Neuronal stem cell (in vitro differentiated cells): Measurements from ENCODE around the gene NOS2.

Experiments
- DNase-seq: peaks from one replicate; pipeline ENCODE4 v3.0.0-alpha.2; 2013; ENCODE audit warnings: low spot score
- H2AFZ ChIP-seq: one replicate; pipeline ENCODE4 v1.6.1; 2013; ENCODE audit warnings: mild to moderate bottlenecking, low read length, inconsistent platforms
- H2AK5ac ChIP-seq: 2 replicates; pipeline ENCODE4 v1.6.1; 2013; ENCODE audit warnings: low read depth, mild to moderate bottlenecking, inconsistent platforms, low read length, moderate library complexity, mixed read lengths
- H2BK120ac ChIP-seq: 2 replicates; pipeline ENCODE4 v1.6.1; 2013; ENCODE audit warnings: low read depth, mild to moderate bottlenecking, inconsistent platforms, low read length, moderate library complexity, mixed read lengths
- H2BK12ac ChIP-seq: one replicate; pipeline ENCODE4 v1.6.1; 2013; ENCODE audit warnings: low read length, inconsistent platforms
- H2BK15ac ChIP-seq: 2 replicates; pipeline ENCODE4 v1.6.1; 2013; ENCODE audit warnings: mild to moderate bottlenecking, low read length, inconsistent platforms, mixed read lengths
- H2BK5ac ChIP-seq: one replicate; pipeline ENCODE4 v1.6.1; 2013; ENCODE audit warnings: inconsistent platforms, mild to moderate bottlenecking, low read length, moderate library complexity
- H3K14ac ChIP-seq: one replicate; pipeline ENCODE4 v1.6.1; 2013; ENCODE audit warnings: low read length, inconsistent platforms
- H3K18ac ChIP-seq: 2 replicates; pipeline ENCODE4 v1.6.1; 2013; ENCODE audit warnings: low read length, inconsistent platforms
- H3K23ac ChIP-seq: 2 replicates; pipeline ENCODE4 v1.6.1; 2013; ENCODE audit warnings: low read depth, mild to moderate bottlenecking, mixed read lengths, low read length, inconsistent platforms; ENCODE audit not compliant: poor library complexity
- H3K27ac ChIP-seq: replicated peaks from 3 replicates; pipeline ENCODE4 v1.5.1; 2013; ENCODE audit warnings: low read length, inconsistent platforms
- H3K27me3 ChIP-seq, 3 experiments: 2 replicates each; pipeline ENCODE4 v1.6.1; 2013; ENCODE audit warnings: low read length in 3 of 3, mild to moderate bottlenecking in 2 of 3, inconsistent platforms in 1 of 3, low read depth in 1 of 3, mixed read lengths in 1 of 3, moderate library complexity in 1 of 3; ENCODE audit not compliant: control insufficient read depth in 3 of 3, insufficient read depth in 3 of 3
- H3K36me3 ChIP-seq, 2 donors: replicated peaks in 1 of 2; 2 replicates each; pipeline ENCODE4 v1.6.1; 2013; ENCODE audit warnings: low read length in 2 of 2; ENCODE audit not compliant: control insufficient read depth in 2 of 2, insufficient read depth in 2 of 2
- H3K4ac ChIP-seq: 2 replicates; pipeline ENCODE4 v1.6.1; 2013; ENCODE audit warnings: inconsistent platforms, mild to moderate bottlenecking, low read length, moderate library complexity
- H3K4me1 ChIP-seq, 2 donors: 1 replicate in 1 of 2; 2 replicates in 1 of 2; pipeline ENCODE4 v1.6.1; 2013; ENCODE audit warnings: low read length in 2 of 2, low read depth in 1 of 2; ENCODE audit not compliant: control insufficient read depth in 2 of 2, insufficient read depth in 1 of 2
- H3K4me2 ChIP-seq: one replicate; pipeline ENCODE4 v1.6.1; 2013; ENCODE audit warnings: mild to moderate bottlenecking, low read length, inconsistent platforms; ENCODE audit not compliant: insufficient read depth, poor library complexity, severe bottlenecking
- H3K4me3 ChIP-seq, 2 donors: 2 replicates each; pipeline ENCODE4 v1.5.1; 2013; ENCODE audit warnings: low read length in 2 of 2, mild to moderate bottlenecking in 2 of 2, inconsistent platforms in 1 of 2, moderate library complexity in 1 of 2
- H3K79me1 ChIP-seq: one replicate; pipeline ENCODE4 v1.6.1; 2013; ENCODE audit warnings: low read depth, mild to moderate bottlenecking, inconsistent platforms, low read length, moderate library complexity
- H3K9ac ChIP-seq: one replicate; pipeline ENCODE4 v1.6.1; 2013; ENCODE audit warnings: mild to moderate bottlenecking, low read depth, low read length, inconsistent platforms; ENCODE audit not compliant: poor library complexity
- H3K9me3 ChIP-seq, 2 donors: replicated peaks in 1 of 2; 2 replicates each; pipeline versions ENCODE3 to v1.6.1; 2013; ENCODE audit warnings: low read length in 2 of 2, mild to moderate bottlenecking in 2 of 2, inconsistent platforms in 1 of 2, low read depth in 1 of 2, mixed read lengths in 1 of 2, moderate library complexity in 1 of 2; ENCODE audit not compliant: control insufficient read depth in 2 of 2, insufficient read depth in 1 of 2
- H4K8ac ChIP-seq: one replicate; pipeline ENCODE4 v1.6.1; 2013; ENCODE audit warnings: low read depth, mild to moderate bottlenecking, inconsistent platforms, low read length, moderate library complexity
- H4K91ac ChIP-seq: one replicate; pipeline ENCODE4 v1.6.1; 2013; ENCODE audit warnings: low read length, low read depth, mild to moderate bottlenecking, inconsistent platforms; ENCODE audit not compliant: poor library complexity
- WGBS, 2 donors: extraction: QIAGEN DNeasy Blood & Tissue Kit; methylation state at CpG; one replicate each; pipeline ENCODE4 v1.1.7; 2013; ENCODE audit warnings: missing lambda C conversion rate in 2 of 2, mixed read lengths in 1 of 2; ENCODE audit not compliant: insufficient read length in 2 of 2, insufficient replicate concordance in 1 of 2; ENCODE audit errors: extremely low coverage in 2 of 2; 5-methylcytosine and 5-hydroxymethylcytosine counted together

Gene NOS2

DNA sequence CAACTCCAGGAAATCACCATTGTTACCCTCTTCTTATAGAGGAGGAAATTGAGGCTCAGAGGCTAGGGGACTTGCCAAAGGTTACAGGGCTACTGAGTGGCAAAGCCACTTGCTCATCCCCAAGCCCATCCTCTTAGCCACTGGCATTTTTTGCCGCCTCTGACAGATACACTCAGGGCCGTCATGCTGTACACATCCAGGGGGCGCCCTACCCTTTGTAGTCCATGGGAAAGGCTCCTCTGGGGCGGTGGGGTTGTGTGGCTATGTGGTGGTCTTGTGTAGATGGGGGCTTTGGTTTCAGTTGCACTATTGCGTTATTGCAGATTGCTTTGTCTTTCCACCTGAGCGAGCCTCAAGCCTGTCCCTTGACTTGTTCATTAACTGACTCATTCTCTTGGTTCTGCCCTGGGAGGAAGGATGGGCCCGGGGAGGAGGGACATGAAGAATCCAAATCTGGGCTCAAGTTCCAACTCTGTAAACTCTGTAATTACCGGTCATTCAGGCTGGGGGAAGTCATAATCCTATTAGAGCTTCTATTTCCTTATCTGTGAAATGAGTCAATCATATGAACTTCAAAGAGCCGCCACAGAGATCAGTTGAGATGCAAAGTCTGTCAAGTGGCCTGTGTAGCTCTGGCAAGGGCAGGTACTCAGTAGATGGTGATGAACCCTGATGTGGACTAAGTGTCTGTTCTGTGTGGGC is 2.8 kb downstream of the NOS2 start:
- H3K4me2 ChIP-seq = no peak overlapping the region
- no peak overlapping the region for H2BK120ac ChIP-seq
- DNase-seq = no peak
- H3K4me3 ChIP-seq = no peak overlapping the region
- H3K27ac ChIP-seq = no peak overlapping the region
- no peak overlapping the region for H2BK5ac ChIP-seq
- H4K8ac ChIP-seq = no peak overlapping the region
- no peak overlapping the region for H3K23ac ChIP-seq
- H3K36me3 ChIP-seq = no peaks in the 10 kb centered on the region
- H3K9me3 ChIP-seq = no peaks in the 10 kb centered on the region
- no peak overlapping the region for H3K4ac ChIP-seq
- peak overlapping the region; percentile 11 for H3K18ac ChIP-seq
- H2AK5ac ChIP-seq = no peak overlapping the region
- H3K14ac ChIP-seq = no peak overlapping the region
- peaks cover 0 to 4% of the 10 kb centered on the region in 2 donors for H3K4me1 ChIP-seq
- H2AFZ ChIP-seq = no peak overlapping the region
- peaks cover 0 to 75% (median 5%) of the 10 kb centered on the region in 3 experiments for H3K27me3 ChIP-seq
- WGBS, 2 donors = no CpG with 5 or more reads among the region's 9 CpGs
- H3K79me1 ChIP-seq = no peaks in the 10 kb centered on the region
- no peak overlapping the region for H3K9ac ChIP-seq
- H2BK12ac ChIP-seq = no peak overlapping the region
- H2BK15ac ChIP-seq = no peak overlapping the region
- no peak overlapping the region for H4K91ac ChIP-seq

DNA sequence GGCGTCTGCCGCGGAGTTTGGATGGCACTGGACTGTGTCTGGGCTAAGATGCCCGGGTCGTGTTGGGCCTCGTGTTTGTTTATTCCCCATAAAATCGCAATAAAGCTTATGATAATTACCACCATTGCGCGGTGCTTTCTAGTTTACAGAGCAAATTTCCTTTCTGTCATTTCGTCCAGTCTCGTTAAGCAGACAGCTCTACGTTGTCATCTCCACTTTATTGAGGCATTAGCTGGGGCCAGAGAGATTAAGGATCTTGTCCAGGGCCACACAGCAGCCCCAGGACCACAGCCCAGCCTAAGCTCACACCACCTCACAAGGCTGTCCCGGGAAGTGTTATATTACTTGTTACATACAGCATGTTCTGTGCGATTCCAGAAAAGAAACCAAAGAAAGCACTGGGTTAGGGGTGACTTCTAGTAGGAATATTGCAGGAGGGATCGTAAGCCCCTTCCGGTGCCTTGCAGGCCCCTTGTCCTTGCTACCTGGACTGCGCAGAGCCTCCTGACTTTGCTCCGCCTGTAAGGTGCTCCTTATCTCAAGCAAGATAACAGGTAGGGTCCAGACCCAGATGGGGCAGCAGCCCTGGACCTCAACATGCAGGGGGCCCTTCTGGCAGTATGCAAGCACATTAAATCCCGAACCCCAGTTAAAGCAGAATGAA is 6.3 kb downstream of the NOS2 start:
- H3K14ac ChIP-seq = no peak overlapping the region
- no CpG with 5 or more reads among the region's 19 CpGs for WGBS, 2 donors
- H3K4me1 ChIP-seq = peaks cover 0 to 4% of the 10 kb centered on the region in 2 donors
- no peak for DNase-seq
- H3K18ac ChIP-seq = peak overlapping the region; percentile 90
- H3K4me3 ChIP-seq = peak overlapping the region in 1 of 2 donors; percentile 69
- no peaks in the 10 kb centered on the region for H3K79me1 ChIP-seq
- peak overlapping the region; percentile 24 for H2AK5ac ChIP-seq
- no peak overlapping the region for H2BK12ac ChIP-seq
- H3K23ac ChIP-seq = no peak overlapping the region
- no peaks in the 10 kb centered on the region for H3K9me3 ChIP-seq
- peak overlapping the region; percentile 84 for H2AFZ ChIP-seq
- no peak overlapping the region for H4K91ac ChIP-seq
- no peak overlapping the region for H3K27ac ChIP-seq
- H3K27me3 ChIP-seq = peaks cover 0 to 75% (median 7%) of the 10 kb centered on the region in 3 experiments
- H4K8ac ChIP-seq = no peak overlapping the region
- peak overlapping the region; percentile 14 for H2BK5ac ChIP-seq
- H3K36me3 ChIP-seq = no peaks in the 10 kb centered on the region
- peak overlapping the region; percentile 94 for H3K4me2 ChIP-seq
- H2BK120ac ChIP-seq = peak overlapping the region; percentile 22
- no peak overlapping the region for H3K4ac ChIP-seq
- H2BK15ac ChIP-seq = no peak overlapping the region
- no peak overlapping the region for H3K9ac ChIP-seq

GRCh38 chr17:27793168-27793905 is 7.0 kb downstream of the NOS2 start:
- peak overlapping the region; percentile 84 for H2AFZ ChIP-seq
- WGBS, 2 donors = no CpG with 5 or more reads among the region's 58 CpGs
- no peak overlapping the region for H4K8ac ChIP-seq
- DNase-seq = peak; percentile 44
- no peaks in the 10 kb centered on the region for H3K9me3 ChIP-seq
- H3K9ac ChIP-seq = peak overlapping the region; percentile 55
- H3K4me2 ChIP-seq = peak overlapping the region; percentile 94
- H3K18ac ChIP-seq = peak overlapping the region; percentile 90
- H2BK120ac ChIP-seq = peak overlapping the region; percentile 39
- H3K23ac ChIP-seq = peak overlapping the region; percentile 44
- no peak overlapping the region for H4K91ac ChIP-seq
- no peak overlapping the region for H2AK5ac ChIP-seq
- peak overlapping the region; percentile 14 for H2BK5ac ChIP-seq
- peaks cover 0 to 72% (median 7%) of the 10 kb centered on the region in 3 experiments for H3K27me3 ChIP-seq
- H3K36me3 ChIP-seq = no peaks in the 10 kb centered on the region
- H2BK12ac ChIP-seq = no peak overlapping the region
- no peak overlapping the region for H3K27ac ChIP-seq
- no peak overlapping the region for H2BK15ac ChIP-seq
- H3K79me1 ChIP-seq = no peaks in the 10 kb centered on the region
- H3K4ac ChIP-seq = no peak overlapping the region
- H3K14ac ChIP-seq = no peak overlapping the region
- peak overlapping the region; percentile 20 to 69 for H3K4me3 ChIP-seq
- H3K4me1 ChIP-seq = peaks cover 0 to 4% of the 10 kb centered on the region in 2 donors

- Histone ChIP-seq H4K8ac (no peak overlapping the region), H3K9me3 (no peaks in the 10 kb centered on the region), H4K91ac (no peak overlapping the region), H2BK15ac (no peak overlapping the region), H2AK5ac (no peak overlapping the region), H3K9ac (no peak overlapping the region), H3K4me2 (no peak overlapping the region), H2BK12ac (no peak overlapping the region), H3K23ac (no peak overlapping the region), H3K36me3 (no peaks in the 10 kb centered on the region), H3K4ac (no peak overlapping the region), H2BK5ac (no peak overlapping the region), H3K14ac (no peak overlapping the region), H3K4me3 (no peak overlapping the region), H3K4me1 (peaks cover 0 to 4% of the 10 kb centered on the region in 2 donors), H3K27ac (no peak overlapping the region), H3K27me3 (peaks cover 0 to 61% (median 7%) of the 10 kb centered on the region in 3 experiments), H3K18ac (no peak overlapping the region), H2BK120ac (no peak overlapping the region), H2AFZ (no peak overlapping the region), H3K79me1 (no peaks in the 10 kb centered on the region)
- WGBS, 2 donors = no CpG with 5 or more reads among the region's 3 CpGs
- DNase-seq = no peak
Observed at GRCh38 chr17:27792095-27792494, 8.2 kb downstream of the NOS2 start.
